Measurements from ENCODE around the gene AMOTL1. TPM values are rescaled to one million over a fixed set of nuclear protein-coding genes. Genes with fewer than 3 reads are reported as not detected.

AMOTL1 gene
- total RNA-seq, 4 donors from 2014 or later: 21.8 to 46.7 (median 32.9) TPM

DNA sequence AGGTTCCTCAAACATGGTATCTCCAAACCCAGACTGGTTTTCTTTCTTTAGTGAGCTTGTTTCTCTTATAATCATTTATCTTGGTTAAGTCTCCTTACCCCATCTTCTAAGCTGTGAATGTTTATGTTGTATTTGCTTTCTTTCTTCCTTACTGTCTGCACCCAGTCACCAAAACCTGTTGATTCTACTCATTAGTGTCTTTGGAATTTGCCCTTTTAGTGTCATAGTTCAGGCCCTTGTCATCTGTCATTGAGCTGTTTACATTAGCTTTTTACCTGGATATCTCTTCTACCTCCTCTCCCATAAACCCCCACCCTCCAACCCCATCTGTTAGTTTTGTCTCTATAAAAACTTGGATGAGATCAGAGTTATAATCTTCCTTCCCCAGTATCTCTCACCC lies 59.9 kb downstream of the AMOTL1 start:
- TF ChIP-seq, protein P1, sequence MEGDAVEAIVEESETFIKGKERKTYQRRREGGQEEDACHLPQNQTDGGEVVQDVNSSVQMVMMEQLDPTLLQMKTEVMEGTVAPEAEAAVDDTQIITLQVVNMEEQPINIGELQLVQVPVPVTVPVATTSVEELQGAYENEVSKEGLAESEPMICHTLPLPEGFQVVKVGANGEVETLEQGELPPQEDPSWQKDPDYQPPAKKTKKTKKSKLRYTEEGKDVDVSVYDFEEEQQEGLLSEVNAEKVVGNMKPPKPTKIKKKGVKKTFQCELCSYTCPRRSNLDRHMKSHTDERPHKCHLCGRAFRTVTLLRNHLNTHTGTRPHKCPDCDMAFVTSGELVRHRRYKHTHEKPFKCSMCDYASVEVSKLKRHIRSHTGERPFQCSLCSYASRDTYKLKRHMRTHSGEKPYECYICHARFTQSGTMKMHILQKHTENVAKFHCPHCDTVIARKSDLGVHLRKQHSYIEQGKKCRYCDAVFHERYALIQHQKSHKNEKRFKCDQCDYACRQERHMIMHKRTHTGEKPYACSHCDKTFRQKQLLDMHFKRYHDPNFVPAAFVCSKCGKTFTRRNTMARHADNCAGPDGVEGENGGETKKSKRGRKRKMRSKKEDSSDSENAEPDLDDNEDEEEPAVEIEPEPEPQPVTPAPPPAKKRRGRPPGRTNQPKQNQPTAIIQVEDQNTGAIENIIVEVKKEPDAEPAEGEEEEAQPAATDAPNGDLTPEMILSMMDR (IDR thresholded peaks at IDR 0.05; ENCODE audit: low read depth): no peak

DNA sequence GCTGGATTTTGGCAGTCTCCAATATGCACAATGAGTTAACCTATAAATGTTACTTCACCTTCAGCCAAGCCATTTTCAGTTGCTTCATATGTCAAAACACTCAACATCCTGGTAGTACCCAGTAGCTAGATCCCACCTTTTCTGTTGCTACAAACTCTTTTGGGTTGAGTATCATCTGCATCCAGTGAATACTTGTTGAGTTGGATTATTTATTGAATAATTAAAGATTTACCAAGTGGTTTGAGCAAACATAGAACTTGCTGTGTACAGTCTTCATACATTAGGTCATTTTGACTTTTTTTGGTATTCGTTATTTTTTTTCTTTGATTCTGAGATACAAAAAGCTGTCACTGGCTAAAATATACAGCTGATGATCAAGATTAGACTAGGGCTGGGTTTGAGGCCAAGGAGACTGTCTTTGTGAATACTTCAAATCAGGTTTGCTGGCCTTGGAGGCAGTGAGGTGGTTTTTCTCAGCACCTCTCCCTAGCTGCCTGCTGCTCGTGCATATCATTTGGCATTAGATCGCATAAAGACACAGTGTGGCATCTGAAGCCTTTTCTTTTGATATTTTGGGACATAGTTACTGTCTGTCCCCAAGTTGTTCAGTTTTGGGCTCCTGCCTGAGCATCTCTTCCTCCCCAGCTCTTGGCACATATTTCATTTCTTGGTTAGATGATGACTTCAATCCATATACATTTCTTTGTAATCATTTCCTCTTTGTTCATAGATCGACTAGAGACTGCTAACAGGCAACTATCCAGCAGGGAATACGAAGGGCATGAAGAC lies 62.8 kb downstream of the AMOTL1 start:
- TF ChIP-seq, protein P1 (IDR thresholded peaks at IDR 0.05; ENCODE audit: low read depth): no peak

DNA sequence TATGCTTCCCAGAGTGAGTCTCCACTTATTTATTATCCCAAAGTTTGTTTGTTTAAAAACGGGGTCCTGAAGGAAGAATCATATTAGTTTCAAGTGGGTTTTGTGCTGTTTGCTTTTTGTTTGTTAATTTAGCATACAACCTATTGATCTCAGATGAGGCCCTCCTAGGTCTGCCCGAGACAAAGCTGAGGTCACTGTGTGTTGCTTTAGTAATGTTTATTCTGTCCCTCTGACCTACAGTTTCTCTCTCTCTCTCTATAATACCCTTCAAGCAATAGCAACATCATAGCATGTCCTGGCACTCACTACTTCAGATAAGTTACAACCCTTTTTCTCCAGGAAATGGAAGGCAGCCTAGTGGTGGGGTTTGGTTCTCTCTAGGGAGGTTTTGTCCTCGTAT lies 63.4 kb downstream of the AMOTL1 start:
- TF ChIP-seq, protein P1 (IDR thresholded peaks at IDR 0.05; ENCODE audit: low read depth): no peak

DNA sequence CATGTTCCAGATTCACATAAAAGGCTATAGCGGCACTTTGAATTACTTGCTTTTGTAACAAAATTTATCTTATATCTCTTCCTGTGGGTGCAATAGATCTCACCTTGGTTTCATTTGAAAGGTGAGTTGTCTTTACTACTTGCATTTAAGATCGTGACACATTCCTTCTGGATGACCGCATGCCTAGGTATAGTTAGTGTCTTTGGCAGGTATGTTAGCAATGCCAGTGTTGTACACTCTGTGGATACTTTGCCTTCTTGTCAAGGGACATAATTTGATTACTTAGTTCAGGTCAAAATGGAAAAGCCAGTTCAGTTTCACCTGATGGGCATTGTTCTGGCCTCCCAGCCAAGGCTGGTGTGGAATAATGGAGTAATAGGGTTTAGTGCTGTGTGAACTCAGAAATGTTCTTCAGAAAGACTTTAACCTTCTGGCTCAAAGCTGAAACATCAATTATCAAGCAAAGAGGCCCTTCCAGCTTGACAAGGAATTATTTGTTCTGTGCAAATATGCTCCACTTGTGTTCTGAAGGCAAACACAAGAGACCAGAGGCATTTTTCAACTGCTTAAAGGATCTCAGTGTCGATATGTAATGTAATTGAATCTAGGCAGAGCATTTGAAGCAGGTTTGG lies 64.6 kb downstream of the AMOTL1 start:
- TF ChIP-seq, protein P1 (IDR thresholded peaks at IDR 0.05; ENCODE audit: low read depth): no peak

DNA sequence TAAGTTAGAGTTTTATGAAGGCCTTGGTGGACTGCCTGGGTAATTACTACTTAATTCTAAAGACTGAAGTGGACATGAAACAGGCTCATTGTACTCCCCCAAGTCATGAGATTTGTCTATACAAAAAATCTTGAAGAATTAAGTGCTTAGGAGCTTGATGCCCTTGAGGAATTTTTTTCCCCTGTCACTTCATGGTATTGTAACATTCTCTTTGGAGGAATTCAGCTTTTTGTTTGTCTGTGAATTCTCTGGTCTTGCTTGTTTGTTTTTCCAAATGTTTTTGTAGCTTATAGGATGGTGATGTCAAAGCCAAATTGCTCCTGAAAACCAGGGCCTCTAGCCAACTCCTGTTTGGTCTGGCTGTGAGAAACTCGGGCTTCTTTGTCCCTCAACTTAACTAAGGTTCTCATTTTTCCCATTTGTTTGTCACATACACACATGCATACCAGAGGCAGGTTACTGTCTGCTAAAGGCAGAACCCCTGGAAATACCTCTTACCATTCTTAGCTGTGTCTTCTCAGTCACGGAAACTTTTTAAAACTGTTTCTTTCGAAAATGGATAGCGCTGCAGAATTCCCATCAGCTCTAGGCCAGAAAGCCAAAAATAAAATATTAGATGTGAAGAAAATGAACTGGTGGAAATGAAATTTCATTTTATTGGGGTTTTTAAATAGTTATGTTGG lies 66.9 kb downstream of the AMOTL1 start:
- TF ChIP-seq, protein P1 (IDR thresholded peaks at IDR 0.05; ENCODE audit: low read depth): no peak

DNA sequence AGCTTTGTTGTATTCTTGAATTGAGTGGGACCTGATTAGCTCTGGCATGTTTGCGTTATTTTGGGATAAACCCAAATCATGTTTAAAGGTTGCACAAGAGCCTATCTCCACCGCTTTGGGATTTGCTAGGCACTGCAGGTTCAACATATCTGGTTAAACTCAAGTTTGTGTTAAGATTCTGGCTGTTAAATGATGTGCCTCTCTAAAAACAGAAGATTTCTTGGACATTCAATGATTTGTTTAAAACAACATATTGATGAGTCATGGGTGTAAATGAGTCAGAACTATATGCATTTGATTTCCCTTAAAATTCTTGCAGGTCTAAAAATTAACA lies 67.4 kb downstream of the AMOTL1 start:
- TF ChIP-seq, protein P1 (IDR thresholded peaks at IDR 0.05; ENCODE audit: low read depth): no peak

DNA sequence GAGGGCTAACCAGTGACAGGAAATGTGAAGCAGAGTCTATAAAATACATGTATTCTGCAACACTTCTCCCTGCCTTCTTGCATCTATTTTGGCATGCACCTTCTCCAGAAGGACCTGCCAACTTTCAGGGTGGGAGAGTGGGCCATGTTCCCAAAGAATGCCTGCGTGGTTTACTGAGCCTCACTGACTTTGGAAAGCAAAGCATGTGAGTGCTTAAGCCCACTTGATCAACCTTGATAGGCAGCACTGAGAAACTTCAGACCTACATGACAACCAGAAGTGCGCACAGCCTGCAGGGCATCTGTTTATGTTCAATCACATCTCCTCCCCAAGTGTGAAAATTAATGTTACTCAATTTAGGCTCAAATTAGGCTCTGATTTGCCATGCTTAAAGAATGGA lies 69.2 kb downstream of the AMOTL1 start:
- TF ChIP-seq, protein P1 (IDR thresholded peaks at IDR 0.05; ENCODE audit: low read depth): no peak

All from subcutaneous adipose tissue (tissue), 4 donors.